Measurements from ENCODE around the gene MROH7.
A peak's percentile ranks its signal among the peaks of the same experiment; 100 is the strongest.

Gene MROH7

GRCh38 chr1:54649921-54650320 lies 8.3 kb downstream of the MROH7 start:
- peak in 1 of 58 donors; percentile 3 for DNase-seq

- DNase-seq, result no peak
These were observed 8.8 kb downstream of the MROH7 start for GRCh38 chr1:54650417-54650816.

- DNase-seq, result no peak
These were observed 10.0 kb downstream of the MROH7 start for GRCh38 chr1:54651608-54652007.

GRCh38 chr1:54652168-54652567 lies 10.6 kb downstream of the MROH7 start:
- DNase-seq, result no peak

GRCh38 chr1:54653036-54653435 lies 11.4 kb downstream of the MROH7 start:
- no peak for DNase-seq

- no peak for DNase-seq
These were observed 16.8 kb downstream of the MROH7 start for GRCh38 chr1:54658164-54658913.

- DNase-seq, result no peak
These were observed 22.1 kb downstream of the MROH7 start for GRCh38 chr1:54663725-54664124.

- DNase-seq, result no peak
These were observed 22.8 kb downstream of the MROH7 start for GRCh38 chr1:54664364-54664763.

- DNase-seq, result no peak
These were observed 24.3 kb downstream of the MROH7 start for GRCh38 chr1:54665852-54666251.

- DNase-seq, result no peak
These were observed 24.7 kb downstream of the MROH7 start for GRCh38 chr1:54666333-54666732.

- DNase-seq, result no peak
These were observed 26.2 kb downstream of the MROH7 start for GRCh38 chr1:54667797-54668196.

- DNase-seq, result no peak
These were observed 27.0 kb downstream of the MROH7 start for GRCh38 chr1:54668567-54668966.

- DNase-seq, result peak in 14 of 58 donors; percentile 1 to 37 (median 6)
These were observed 30.5 kb downstream of the MROH7 start for GRCh38 chr1:54671985-54672608.

GRCh38 chr1:54678776-54679643 lies 37.4 kb downstream of the MROH7 start:
- DNase-seq, result no peak

- DNase-seq, result no peak
These were observed 38.1 kb downstream of the MROH7 start for GRCh38 chr1:54679706-54680105.

GRCh38 chr1:54680387-54680786 lies 38.8 kb downstream of the MROH7 start:
- DNase-seq, result no peak

GRCh38 chr1:54681358-54681757 lies 39.8 kb downstream of the MROH7 start:
- no peak for DNase-seq

- no peak for DNase-seq
These were observed 41.9 kb downstream of the MROH7 start for GRCh38 chr1:54683453-54683852.

- DNase-seq, result peak in 2 of 58 donors; percentile 15 to 30
These were observed 43.8 kb downstream of the MROH7 start for GRCh38 chr1:54685335-54685905.

GRCh38 chr1:54686155-54686554 lies 44.6 kb downstream of the MROH7 start:
- DNase-seq, result no peak

GRCh38 chr1:54694771-54695170 lies 53.2 kb downstream of the MROH7 start:
- DNase-seq, result no peak

GRCh38 chr1:54695221-54695620 lies 53.6 kb downstream of the MROH7 start:
- no peak for DNase-seq
